B cell (primary cell): ENCODE measurements around the gene SPATA25. TPM values are rescaled to one million over a fixed set of nuclear protein-coding genes. Genes with fewer than 3 reads are reported as not detected.

Experiments
- ATAC-seq: fragments of 200-7000 bp; cut with Tn5 transposase; one replicate; pipeline ENCODE4 v1.10.0; 2021; ENCODE audit warnings: low read depth, mild to moderate bottlenecking, moderate number of reproducible peaks, moderate library complexity
- CTCF ChIA-PET: fragments of 350-600 bp; sonication (Branson Sonifier 250); formaldehyde crosslinking; loops from one replicate; lab custom pipeline; 2021; ENCODE audit warnings: antibody characterized with exemption, inconsistent platforms; lab: Charles Lee
- POLR2A ChIA-PET: fragments of 350-600 bp; sonication (Branson Sonifier 250); formaldehyde crosslinking; loops from one replicate; lab custom pipeline; 2021; ENCODE audit warnings: antibody characterized with exemption; lab: Charles Lee
- DNase-seq: peaks from one replicate; pipeline ENCODE4 v3.0.0; 2013
- H2AFZ ChIP-seq: 2 replicates; pipeline ENCODE4 v1.6.1; 2012; ENCODE audit warnings: mild to moderate bottlenecking, low read depth, low read length; ENCODE audit not compliant: insufficient read depth, poor library complexity, severe bottlenecking
- H3K27ac ChIP-seq, 2 donors: 1 replicate in 1 of 2; 2 replicates in 1 of 2; pipeline ENCODE4 v1.5.1; 2012 to 2013; ENCODE audit warnings: low read length in 2 of 2, mild to moderate bottlenecking in 2 of 2, moderate library complexity in 1 of 2
- H3K27me3 ChIP-seq, 4 experiments: fragments of 200-600 bp in 1 of 4; sonication (generic) in 1 of 4; replicated peaks in 1 of 4; 1 replicate in 2 of 4; 2 replicates in 2 of 4; pipeline versions ENCODE4 v1.6.1 to v1.7.0; 2013 to 2016; ENCODE audit warnings: low read length in 3 of 4, mild to moderate bottlenecking in 2 of 4, mixed read lengths in 1 of 4, moderate library complexity in 1 of 4; ENCODE audit not compliant: insufficient read depth in 4 of 4, control insufficient read depth in 3 of 4; ENCODE audit errors: control extremely low read depth in 1 of 4
- H3K36me3 ChIP-seq, 2 experiments: replicated peaks in 1 of 2; 1 replicate in 1 of 2; 2 replicates in 1 of 2; pipeline versions ENCODE4 v1.6.1 to v1.7.1; 2013; ENCODE audit warnings: low read length in 1 of 2; ENCODE audit not compliant: insufficient read depth in 2 of 2, control insufficient read depth in 1 of 2; ENCODE audit errors: control extremely low read depth in 1 of 2, extremely low read depth in 1 of 2
- H3K4me1 ChIP-seq, 2 donors: fragments of 200-600 bp in 1 of 2; sonication (generic) in 1 of 2; 1 replicate in 1 of 2; 2 replicates in 1 of 2; pipeline versions ENCODE4 v1.5.1 to v1.6.1; 2013 to 2017; ENCODE audit warnings: low read length in 2 of 2; ENCODE audit not compliant: control insufficient read depth in 2 of 2, insufficient read depth in 2 of 2
- H3K4me2 ChIP-seq: replicated peaks from 2 replicates; pipeline ENCODE3; 2012; ENCODE audit warnings: mild to moderate bottlenecking, low read depth, low read length; ENCODE audit not compliant: poor library complexity, severe bottlenecking
- H3K4me3 ChIP-seq, 5 experiments: fragments of 200-600 bp in 1 of 5; sonication (generic) in 1 of 5; 1 replicate in 3 of 5; 2 replicates in 2 of 5; pipeline versions ENCODE4 v1.5.1 to v1.7.0; 2011 to 2016; ENCODE audit warnings: low read length in 4 of 5, mild to moderate bottlenecking in 4 of 5, low read depth in 2 of 5, control low read depth in 1 of 5, moderate library complexity in 1 of 5; ENCODE audit not compliant: insufficient read depth in 1 of 5; ENCODE audit errors: control extremely low read depth in 1 of 5, extremely low read depth in 1 of 5
- H3K79me2 ChIP-seq: fragments of 200-600 bp; sonication (generic); one replicate; pipeline ENCODE4 v1.6.0; 2016; ENCODE audit warnings: low read length; ENCODE audit not compliant: control insufficient read depth, insufficient read depth
- H3K9ac ChIP-seq: fragments of 200-600 bp; sonication (generic); 2 replicates; pipeline ENCODE4 v1.6.1; 2017; ENCODE audit warnings: mild to moderate bottlenecking, low read length, moderate library complexity
- H3K9me3 ChIP-seq, 3 donors: one replicate each; pipeline versions ENCODE4 v1.6.1 to v1.7.1; 2013; ENCODE audit warnings: low read length in 2 of 3; ENCODE audit not compliant: control insufficient read depth in 2 of 3, insufficient read depth in 1 of 3; ENCODE audit errors: control extremely low read depth in 1 of 3
- H4K20me1 ChIP-seq: 2 replicates; pipeline ENCODE4 v1.6.0; 2012; ENCODE audit warnings: mild to moderate bottlenecking, low read length; ENCODE audit not compliant: insufficient read depth, control insufficient read depth, poor library complexity, severe bottlenecking
- H3K27ac Mint-ChIP-seq: one replicate; pipeline ENCODE4 v1.8.0; 2021; ENCODE audit warnings: mixed read lengths
- H3K27me3 Mint-ChIP-seq: one replicate; pipeline ENCODE4 v1.8.0; 2021; ENCODE audit warnings: mixed read lengths
- H3K4me1 Mint-ChIP-seq: one replicate; pipeline ENCODE4 v1.8.0; 2021; ENCODE audit warnings: mixed read lengths
- H3K4me3 Mint-ChIP-seq: one replicate; pipeline ENCODE4 v1.8.0; 2021; ENCODE audit warnings: mixed read lengths
- H3K9me3 Mint-ChIP-seq: one replicate; pipeline ENCODE4 v1.8.0; 2022; ENCODE audit warnings: mixed read lengths; ENCODE audit not compliant: insufficient read depth
- EZH2 ChIP-seq: IDR thresholded peaks from 2 replicates; pipeline ENCODE4 v1.6.1; 2012; ENCODE audit warnings: borderline replicate concordance, low read depth, mild to moderate bottlenecking, moderate library complexity, low read length; ENCODE audit not compliant: insufficient read depth, poor library complexity, severe bottlenecking
- WGBS: methylation state at CpG from one replicate; pipeline ENCODE4 v1.1.5; 2013; ENCODE audit warnings: missing lambda C conversion rate; ENCODE audit not compliant: insufficient coverage; 5-methylcytosine and 5-hydroxymethylcytosine counted together
- intact Hi-C: fragments of 100-400 bp; cut with micrococcal nuclease; formaldehyde crosslinking; loops from one replicate; pipeline ENCODE4 v1.10.0; 2022
- polyA plus RNA-seq: library from polyadenylated mRNA; depleted of rRNA; stranded (reverse); fragments of >200 nt; gene quantifications from 2 replicates; pipeline ENCODE4 v1.2.3, GENCODE V29; 2012
- total RNA-seq, 2 donors: library from RNA; stranded (reverse); fragments of 120-200 nt in 1 of 2; gene quantifications; 1 replicate in 1 of 2; 2 replicates in 1 of 2; pipeline versions ENCODE4 v1.2.3 to v1.2.4, GENCODE V29; 2013 to 2022
- TF ChIP-seq, protein P1 (sequence below): fragments of 200-600 bp; IDR thresholded peaks from one replicate; pipeline ENCODE4 v1.8.0; 2022; ENCODE audit warnings: antibody characterized with exemption, mild to moderate bottlenecking

Gene SPATA25
- total and polyA plus RNA-seq, 2 donors (not counting 1 experiment from before 2014, with no cell fraction given): 2.5 to 2.9 TPM

DNA sequence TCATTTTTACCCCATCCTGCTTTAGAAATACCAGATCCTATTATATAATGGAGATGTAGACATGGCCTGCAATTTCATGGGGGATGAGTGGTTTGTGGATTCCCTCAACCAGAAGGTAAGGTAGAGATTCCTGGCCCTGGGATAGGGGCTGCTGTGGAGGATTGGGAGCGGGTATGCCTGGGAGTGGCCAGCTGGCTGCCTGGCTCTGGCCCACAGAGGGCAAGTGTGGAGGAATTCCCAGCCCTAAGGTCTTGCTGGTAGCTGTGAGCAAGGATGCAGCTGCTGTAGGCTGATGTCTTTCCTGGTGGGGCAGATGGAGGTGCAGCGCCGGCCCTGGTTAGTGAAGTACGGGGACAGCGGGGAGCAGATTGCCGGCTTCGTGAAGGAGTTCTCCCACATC is 10.3 kb upstream of the SPATA25 start:
- H3K4me3 Mint-ChIP-seq: no peak overlapping the region
- no peaks in the 10 kb centered on the region for H3K9me3 Mint-ChIP-seq
- ChIA-PET POLR2A (no interaction called here), CTCF (no interaction called here)
- no peaks in the 10 kb centered on the region for H3K27me3 ChIP-seq
- H3K4me1 ChIP-seq: peaks cover 6 to 11% of the 10 kb centered on the region in 2 donors
- no peaks in the 10 kb centered on the region for H3K9me3 ChIP-seq
- no peaks in the 10 kb centered on the region for H3K79me2 ChIP-seq
- H3K4me1 Mint-ChIP-seq: peaks cover 12% of the 10 kb centered on the region
- intact Hi-C loops: no loop called here
- no peaks in the 10 kb centered on the region for H3K27me3 Mint-ChIP-seq
- DNase-seq (no peak), ATAC-seq (no peak)
- H3K27ac ChIP-seq: no peak overlapping the region
- no peak overlapping the region for H3K4me2 ChIP-seq
- no peak overlapping the region for H2AFZ ChIP-seq
- H4K20me1 ChIP-seq: no peaks in the 10 kb centered on the region
- H3K9ac ChIP-seq: no peak overlapping the region
- H3K36me3 ChIP-seq: peaks cover 0 to 26% of the 10 kb centered on the region in 2 experiments
- TF ChIP-seq EZH2: no peak
- TF ChIP-seq, protein P1, sequence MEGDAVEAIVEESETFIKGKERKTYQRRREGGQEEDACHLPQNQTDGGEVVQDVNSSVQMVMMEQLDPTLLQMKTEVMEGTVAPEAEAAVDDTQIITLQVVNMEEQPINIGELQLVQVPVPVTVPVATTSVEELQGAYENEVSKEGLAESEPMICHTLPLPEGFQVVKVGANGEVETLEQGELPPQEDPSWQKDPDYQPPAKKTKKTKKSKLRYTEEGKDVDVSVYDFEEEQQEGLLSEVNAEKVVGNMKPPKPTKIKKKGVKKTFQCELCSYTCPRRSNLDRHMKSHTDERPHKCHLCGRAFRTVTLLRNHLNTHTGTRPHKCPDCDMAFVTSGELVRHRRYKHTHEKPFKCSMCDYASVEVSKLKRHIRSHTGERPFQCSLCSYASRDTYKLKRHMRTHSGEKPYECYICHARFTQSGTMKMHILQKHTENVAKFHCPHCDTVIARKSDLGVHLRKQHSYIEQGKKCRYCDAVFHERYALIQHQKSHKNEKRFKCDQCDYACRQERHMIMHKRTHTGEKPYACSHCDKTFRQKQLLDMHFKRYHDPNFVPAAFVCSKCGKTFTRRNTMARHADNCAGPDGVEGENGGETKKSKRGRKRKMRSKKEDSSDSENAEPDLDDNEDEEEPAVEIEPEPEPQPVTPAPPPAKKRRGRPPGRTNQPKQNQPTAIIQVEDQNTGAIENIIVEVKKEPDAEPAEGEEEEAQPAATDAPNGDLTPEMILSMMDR: no peak
- H3K27ac Mint-ChIP-seq: no peak overlapping the region
- 98% methylated on average over 7 of the region's 7 CpGs for WGBS
- H3K4me3 ChIP-seq: no peak overlapping the region

DNA sequence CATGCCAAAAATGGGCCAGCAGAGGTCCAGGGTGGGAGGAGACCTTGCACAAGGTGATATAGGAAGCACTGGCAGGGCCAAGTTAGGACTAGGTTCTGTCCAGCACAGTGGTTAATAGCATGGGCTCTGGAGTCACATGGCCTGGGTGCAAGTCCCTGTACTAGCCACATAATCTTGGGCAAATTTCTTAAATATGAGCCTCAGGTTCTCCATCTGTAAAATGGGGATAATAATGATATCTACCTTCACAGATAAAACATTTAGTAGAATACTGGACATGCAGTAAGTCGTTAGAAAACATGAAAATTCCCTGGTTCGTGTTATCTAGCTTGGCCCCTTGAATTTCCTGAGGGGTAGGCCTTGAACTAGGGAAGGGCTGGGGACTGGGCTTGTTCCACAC is 9.9 kb upstream of the SPATA25 start:
- no peak overlapping the region for H3K9ac ChIP-seq
- H3K36me3 ChIP-seq: peaks cover 0 to 26% of the 10 kb centered on the region in 2 experiments
- no peaks in the 10 kb centered on the region for H3K9me3 ChIP-seq
- no peaks in the 10 kb centered on the region for H3K27me3 Mint-ChIP-seq
- no peak overlapping the region for H3K4me2 ChIP-seq
- ATAC-seq: no peak
- no peak overlapping the region for H2AFZ ChIP-seq
- ChIA-PET CTCF (interaction anchor here (0.7 kb wide), 1 partner anchor 98 kb away, joined by 3 read pairs; no protein-coding TSS in a partner anchor), POLR2A (no interaction called here)
- H3K27ac ChIP-seq: no peak overlapping the region
- H3K9me3 Mint-ChIP-seq: no peaks in the 10 kb centered on the region
- H4K20me1 ChIP-seq: no peaks in the 10 kb centered on the region
- no peak overlapping the region for H3K4me3 Mint-ChIP-seq
- no peak for TF ChIP-seq EZH2
- TF ChIP-seq, protein P1: no peak
- H3K4me1 Mint-ChIP-seq: peaks cover 13% of the 10 kb centered on the region
- no CpG with 5 or more reads among the region's 2 CpGs for WGBS
- H3K27ac Mint-ChIP-seq: no peak overlapping the region
- no peaks in the 10 kb centered on the region for H3K79me2 ChIP-seq
- peaks cover 10 to 12% of the 10 kb centered on the region in 2 donors for H3K4me1 ChIP-seq
- no peak overlapping the region for H3K4me3 ChIP-seq
- no peak for DNase-seq
- intact Hi-C loops: no loop called here
- no peaks in the 10 kb centered on the region for H3K27me3 ChIP-seq
